ENCODE results near the gene THRB. TPM values are rescaled to one million over a fixed set of nuclear protein-coding genes. Genes with fewer than 3 reads are reported as not detected.

THRB gene
- total RNA-seq, 1 donor from 2014 or later, result 0.56 TPM

DNA sequence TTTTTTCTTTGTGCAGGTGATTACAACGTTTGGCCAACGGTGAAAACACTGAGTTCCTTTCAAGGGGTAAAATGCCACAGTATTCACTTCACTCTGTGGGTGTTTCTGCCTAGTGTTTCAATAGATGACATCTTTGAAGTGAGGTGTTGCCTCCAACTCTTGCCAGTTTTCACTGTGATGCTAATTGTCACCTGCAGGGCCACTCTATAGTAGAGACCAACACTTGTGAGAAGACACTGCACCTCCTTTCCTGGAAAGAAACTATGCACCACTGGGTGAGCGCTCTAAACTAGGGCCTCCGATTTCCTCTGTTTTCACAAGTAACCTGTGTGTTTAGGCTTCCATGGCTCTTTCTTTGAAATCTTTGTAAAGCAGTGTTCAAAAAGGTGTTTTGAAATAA lies 98.3 kb downstream of the THRB start:
- Mint-ChIP-seq H3K27ac (ENCODE audit: unreplicated experiment) (no peak overlapping the region), H3K36me3 (ENCODE audit: unreplicated experiment) (no peaks in the 10 kb centered on the region), H3K9me3 (ENCODE audit: unreplicated experiment) (no peaks in the 10 kb centered on the region), H3K4me3 (ENCODE audit: unreplicated experiment) (no peak overlapping the region), H3K27me3 (ENCODE audit: unreplicated experiment) (no peaks in the 10 kb centered on the region), H3K4me1 (ENCODE audit: low read depth, unreplicated experiment) (no peaks in the 10 kb centered on the region)
- DNase-seq, result no peak
- TF ChIP-seq, protein P1, sequence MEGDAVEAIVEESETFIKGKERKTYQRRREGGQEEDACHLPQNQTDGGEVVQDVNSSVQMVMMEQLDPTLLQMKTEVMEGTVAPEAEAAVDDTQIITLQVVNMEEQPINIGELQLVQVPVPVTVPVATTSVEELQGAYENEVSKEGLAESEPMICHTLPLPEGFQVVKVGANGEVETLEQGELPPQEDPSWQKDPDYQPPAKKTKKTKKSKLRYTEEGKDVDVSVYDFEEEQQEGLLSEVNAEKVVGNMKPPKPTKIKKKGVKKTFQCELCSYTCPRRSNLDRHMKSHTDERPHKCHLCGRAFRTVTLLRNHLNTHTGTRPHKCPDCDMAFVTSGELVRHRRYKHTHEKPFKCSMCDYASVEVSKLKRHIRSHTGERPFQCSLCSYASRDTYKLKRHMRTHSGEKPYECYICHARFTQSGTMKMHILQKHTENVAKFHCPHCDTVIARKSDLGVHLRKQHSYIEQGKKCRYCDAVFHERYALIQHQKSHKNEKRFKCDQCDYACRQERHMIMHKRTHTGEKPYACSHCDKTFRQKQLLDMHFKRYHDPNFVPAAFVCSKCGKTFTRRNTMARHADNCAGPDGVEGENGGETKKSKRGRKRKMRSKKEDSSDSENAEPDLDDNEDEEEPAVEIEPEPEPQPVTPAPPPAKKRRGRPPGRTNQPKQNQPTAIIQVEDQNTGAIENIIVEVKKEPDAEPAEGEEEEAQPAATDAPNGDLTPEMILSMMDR (IDR thresholded peaks at IDR 0.05; ENCODE audit: partially characterized antibody, unreplicated experiment), result no peak

DNA sequence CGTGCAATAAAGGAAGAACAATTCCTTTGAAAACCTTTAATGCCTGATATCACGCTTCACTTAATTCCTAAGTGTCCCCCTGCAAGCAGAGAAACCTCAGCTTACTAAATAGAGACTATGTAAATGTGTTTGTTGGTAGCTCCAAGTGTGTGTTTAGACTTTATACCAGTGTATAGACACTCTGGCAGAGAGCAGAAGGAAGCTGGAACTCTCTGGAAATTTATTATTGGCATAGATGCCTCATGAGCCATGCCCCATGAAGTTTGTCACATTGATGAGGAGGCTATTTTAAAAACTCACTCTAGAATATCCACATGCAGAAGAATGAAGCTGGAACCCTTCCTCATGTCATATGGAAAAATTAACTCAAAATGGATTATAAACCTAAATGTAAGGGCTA lies 99.9 kb downstream of the THRB start:
- H3K9me3 Mint-ChIP-seq (ENCODE audit: unreplicated experiment), result no peaks in the 10 kb centered on the region
- H3K36me3 Mint-ChIP-seq (ENCODE audit: unreplicated experiment), result no peaks in the 10 kb centered on the region
- no peaks in the 10 kb centered on the region for H3K27me3 Mint-ChIP-seq (ENCODE audit: unreplicated experiment)
- TF ChIP-seq, protein P1 (IDR thresholded peaks at IDR 0.05; ENCODE audit: partially characterized antibody, unreplicated experiment), result no peak
- DNase-seq, result no peak
- no peaks in the 10 kb centered on the region for H3K4me1 Mint-ChIP-seq (ENCODE audit: low read depth, unreplicated experiment)
- H3K4me3 Mint-ChIP-seq (ENCODE audit: unreplicated experiment), result no peak overlapping the region
- H3K27ac Mint-ChIP-seq (ENCODE audit: unreplicated experiment), result no peak overlapping the region

DNA sequence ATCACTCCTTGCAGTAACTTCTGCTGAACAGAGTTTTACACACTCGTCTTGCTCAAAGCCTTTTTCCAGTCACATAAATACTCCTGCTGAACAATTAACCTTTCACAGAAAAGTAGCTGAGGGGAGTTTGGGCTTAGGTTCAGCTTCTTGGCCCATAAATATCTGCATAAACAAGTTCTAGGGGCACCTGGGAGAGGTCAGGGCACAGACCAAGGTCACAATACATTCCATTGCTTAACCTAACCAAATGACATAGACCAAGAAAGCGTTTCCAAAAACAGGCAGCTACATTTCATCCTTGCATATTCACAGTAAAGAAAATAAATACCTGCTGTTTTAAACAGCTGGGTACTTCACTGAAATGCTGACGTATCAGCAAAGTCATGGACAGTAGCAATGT lies 101.3 kb downstream of the THRB start:
- Mint-ChIP-seq H3K27ac (ENCODE audit: unreplicated experiment) (no peak overlapping the region), H3K27me3 (ENCODE audit: unreplicated experiment) (no peaks in the 10 kb centered on the region), H3K9me3 (ENCODE audit: unreplicated experiment) (no peaks in the 10 kb centered on the region), H3K4me1 (ENCODE audit: low read depth, unreplicated experiment) (no peaks in the 10 kb centered on the region), H3K36me3 (ENCODE audit: unreplicated experiment) (no peaks in the 10 kb centered on the region), H3K4me3 (ENCODE audit: unreplicated experiment) (no peak overlapping the region)
- TF ChIP-seq, protein P1 (IDR thresholded peaks at IDR 0.05; ENCODE audit: partially characterized antibody, unreplicated experiment), result no peak
- no peak for DNase-seq

DNA sequence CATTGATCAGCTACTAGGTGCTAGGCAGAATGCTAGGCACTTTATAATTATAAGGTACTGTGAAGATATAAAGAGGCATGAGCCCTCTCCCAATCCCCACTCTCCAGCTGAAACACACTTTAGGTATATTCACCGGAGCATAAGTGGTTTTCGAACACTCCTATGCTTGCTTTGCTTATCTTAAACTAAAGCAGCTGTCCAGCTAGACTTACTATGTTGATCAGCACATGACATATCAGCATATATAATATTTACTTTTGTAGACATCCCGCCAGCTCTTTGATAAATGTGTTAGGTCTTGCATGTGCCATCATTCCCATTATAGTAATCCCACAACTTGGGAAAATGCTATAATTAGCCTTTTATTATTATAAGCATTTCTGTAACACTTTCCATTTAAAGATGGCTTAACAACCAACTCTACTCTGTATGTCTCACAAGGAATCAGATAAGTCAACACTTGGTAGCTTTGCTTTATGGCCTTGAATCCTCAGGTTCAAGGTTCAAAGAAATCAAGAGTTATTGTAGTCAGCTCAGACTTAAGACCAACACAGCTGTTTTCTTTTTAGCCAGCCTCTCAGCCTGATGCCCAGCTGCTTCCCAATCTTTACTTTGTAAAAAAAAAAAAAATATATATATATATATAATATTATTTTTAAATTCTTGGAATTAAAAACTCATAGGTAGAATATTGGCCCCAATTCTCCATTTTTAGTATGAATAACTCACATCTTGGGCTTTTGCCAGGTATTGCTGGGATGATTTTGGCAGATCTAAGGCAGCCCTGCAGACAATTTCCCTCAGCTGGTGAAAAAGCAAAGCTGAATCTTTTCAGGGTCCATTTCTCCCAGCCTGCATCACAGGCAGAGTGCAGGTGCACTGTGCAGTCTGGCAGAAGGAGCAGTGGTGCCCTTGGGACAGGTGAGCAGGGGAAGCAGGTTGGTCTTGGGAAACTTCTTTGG lies 104.2 kb downstream of the THRB start:
- no peaks in the 10 kb centered on the region for H3K9me3 Mint-ChIP-seq (ENCODE audit: unreplicated experiment)
- H3K4me3 Mint-ChIP-seq (ENCODE audit: unreplicated experiment), result no peak overlapping the region
- H3K4me1 Mint-ChIP-seq (ENCODE audit: low read depth, unreplicated experiment), result no peaks in the 10 kb centered on the region
- H3K27me3 Mint-ChIP-seq (ENCODE audit: unreplicated experiment), result no peaks in the 10 kb centered on the region
- TF ChIP-seq, protein P1 (IDR thresholded peaks at IDR 0.05; ENCODE audit: partially characterized antibody, unreplicated experiment), result no peak
- no peaks in the 10 kb centered on the region for H3K36me3 Mint-ChIP-seq (ENCODE audit: unreplicated experiment)
- no peak for DNase-seq
- H3K27ac Mint-ChIP-seq (ENCODE audit: unreplicated experiment), result no peak overlapping the region

All from glutamatergic neuron (in vitro differentiated cells).